Thoracic aorta (tissue), 2 donors: ENCODE results near the gene CFHR2. TPM values are rescaled to one million over a fixed set of nuclear protein-coding genes. Genes with fewer than 3 reads are reported as not detected.
"Not testable (repeated sequence)": the region's sequence is repeated elsewhere in the genome, so short reads cannot be mapped to it uniquely, and the experiment has no call there.

Experiments used
- ATAC-seq: fragments of 150-250 bp; one replicate; pipeline ENCODE4 v1.8.0; 2017; ENCODE audit warnings: low read depth; ENCODE audit not compliant: insufficient number of reproducible peaks, low FRiP score
- DNase-seq: peaks from one replicate; pipeline ENCODE4 v3.0.0-alpha.2; 2020; ENCODE audit warnings: low spot score
- H3K27ac ChIP-seq, 2 donors: fragments of 200-600 bp; sonication (generic); 1 replicate in 1 of 2; 2 replicates in 1 of 2; pipeline ENCODE4 v1.5.1; 2016; ENCODE audit warnings: mild to moderate bottlenecking in 2 of 2, moderate library complexity in 2 of 2
- H3K27me3 ChIP-seq: fragments of 200-600 bp; sonication (generic); replicated peaks from 2 replicates; pipeline ENCODE4 v1.6.0; 2016; ENCODE audit warnings: mild to moderate bottlenecking; ENCODE audit not compliant: insufficient read depth
- H3K36me3 ChIP-seq: fragments of 200-600 bp; sonication (generic); one replicate; pipeline ENCODE4 v1.5.1; 2016
- H3K4me1 ChIP-seq, 2 donors: fragments of 200-600 bp; sonication (generic); 1 replicate in 1 of 2; 2 replicates in 1 of 2; pipeline versions ENCODE4 v1.5.1 to v1.6.0; 2016; ENCODE audit warnings: low read depth in 2 of 2, mild to moderate bottlenecking in 1 of 2; ENCODE audit not compliant: control insufficient read depth in 1 of 2
- H3K4me3 ChIP-seq: fragments of 200-600 bp; sonication (generic); 2 replicates; pipeline ENCODE4 v1.5.1; 2016; ENCODE audit warnings: mild to moderate bottlenecking
- H3K9me3 ChIP-seq: fragments of 200-600 bp; sonication (generic); 2 replicates; pipeline ENCODE4 v1.5.1; 2016
- CTCF ChIP-seq: fragments of 200-600 bp; sonication (generic); IDR thresholded peaks from one replicate; pipeline ENCODE4 v1.5.1; 2019; ENCODE audit warnings: antibody characterized with exemption
- total RNA-seq, 2 donors: library from RNA; depleted of rRNA; stranded (reverse); fragments of >200 nt; gene quantifications; one replicate each; pipeline versions ENCODE4 v1.1.0 to v1.2.3, GENCODE V29; 2016

Gene CFHR2
- total RNA-seq, 2 donors from 2014 or later = not detected

DNA sequence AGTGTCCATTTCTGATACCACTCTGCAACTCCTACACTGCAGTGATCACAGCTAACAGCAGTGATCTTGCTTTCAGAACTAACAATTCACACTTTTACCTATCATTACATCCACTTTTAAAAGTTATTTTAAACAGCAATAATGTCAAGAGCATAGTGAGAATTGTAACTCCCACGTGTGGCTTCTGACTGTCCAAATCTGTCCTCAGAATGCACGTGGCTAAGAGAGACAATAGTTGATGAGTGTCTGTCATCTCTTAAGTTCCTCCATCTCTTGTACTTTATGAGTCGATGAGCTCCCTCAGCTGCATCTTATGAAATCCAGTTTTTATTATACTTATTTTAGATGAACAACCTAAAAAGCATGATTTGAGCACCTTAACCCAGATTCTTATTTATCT is 17.3 kb downstream of the CFHR2 start:
- H3K4me3 ChIP-seq = no peak overlapping the region
- H3K9me3 ChIP-seq = no peaks in the 10 kb centered on the region
- H3K27ac ChIP-seq = no peak overlapping the region
- no peaks in the 10 kb centered on the region for H3K4me1 ChIP-seq
- no peak for DNase-seq
- no peaks in the 10 kb centered on the region for H3K27me3 ChIP-seq
- ATAC-seq = no peak
- TF ChIP-seq CTCF = no peak
- no peaks in the 10 kb centered on the region for H3K36me3 ChIP-seq

- Histone ChIP-seq H3K27ac (no peak overlapping the region), H3K9me3 (no peaks in the 10 kb centered on the region), H3K36me3 (no peaks in the 10 kb centered on the region), H3K27me3 (no peaks in the 10 kb centered on the region), H3K4me3 (no peak overlapping the region), H3K4me1 (no peaks in the 10 kb centered on the region)
- DNase-seq = no peak
- TF ChIP-seq CTCF = no peak
- no peak for ATAC-seq
Observed at GRCh38 chr1:196970182-196970581, 26.6 kb downstream of the CFHR2 start.

- no peaks in the 10 kb centered on the region for H3K9me3 ChIP-seq
- DNase-seq = no peak
- no peaks in the 10 kb centered on the region for H3K4me1 ChIP-seq
- no peaks in the 10 kb centered on the region for H3K36me3 ChIP-seq
- no peak for TF ChIP-seq CTCF
- H3K4me3 ChIP-seq = no peak overlapping the region
- no peaks in the 10 kb centered on the region for H3K27me3 ChIP-seq
- no peak for ATAC-seq
- H3K27ac ChIP-seq = no peak overlapping the region
Observed at GRCh38 chr1:196976278-196976677, 32.7 kb downstream of the CFHR2 start.

DNA sequence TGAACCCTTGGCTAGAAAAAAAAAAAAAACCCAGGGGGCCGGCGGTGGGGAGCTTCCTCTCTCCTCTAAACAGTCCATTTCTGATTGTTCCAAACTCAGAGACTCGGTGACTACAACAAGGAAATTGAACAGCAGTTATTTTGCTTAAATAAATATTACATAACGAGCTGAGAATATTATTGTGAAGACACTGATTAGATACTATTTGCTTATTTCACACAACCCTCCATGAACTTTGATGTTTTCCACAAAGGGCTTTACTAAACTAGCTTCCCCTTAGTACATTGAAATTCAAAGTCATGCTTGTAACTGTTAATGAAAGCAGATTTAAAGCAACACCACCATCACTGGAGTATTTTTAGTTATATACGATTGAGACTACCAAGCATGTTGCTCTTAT is 33.7 kb downstream of the CFHR2 start, which contains the start of gene CFHR5:
Gene CFHR5 (plus strand): TSS at position 279 of the 400 bp plus-strand sequence. CDS start 109 bp downstream, at position 388.
- ATAC-seq = no peak
- no peak for TF ChIP-seq CTCF

DNA sequence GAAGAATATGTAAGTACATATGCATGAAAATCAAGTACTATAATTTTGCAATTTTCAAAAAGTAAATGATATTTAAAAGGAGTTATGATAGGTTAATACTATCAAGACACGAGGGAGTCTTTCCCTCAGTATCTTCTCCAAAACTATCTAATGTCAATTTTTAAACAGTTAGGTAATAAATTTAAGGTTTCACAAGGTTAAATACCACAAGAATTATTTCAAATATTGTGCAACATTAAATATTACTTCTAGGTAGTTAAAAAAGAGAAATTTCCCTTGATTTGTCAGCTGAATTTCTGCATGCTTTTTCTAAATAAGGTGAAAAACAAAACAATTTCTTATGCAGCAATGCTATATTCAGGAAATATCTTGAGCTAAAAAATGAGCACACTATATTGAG is 37.3 kb downstream of the CFHR2 start:
- no peaks in the 10 kb centered on the region for H3K27me3 ChIP-seq
- no peak overlapping the region for H3K4me3 ChIP-seq
- ATAC-seq (no peak), DNase-seq (no peak)
- H3K27ac ChIP-seq = no peak overlapping the region
- H3K9me3 ChIP-seq = no peaks in the 10 kb centered on the region
- H3K4me1 ChIP-seq = no peaks in the 10 kb centered on the region
- no peak for TF ChIP-seq CTCF
- H3K36me3 ChIP-seq = no peaks in the 10 kb centered on the region

More for the DNA sequence above, 33.7 kb downstream of the CFHR2 start, which contains the start of gene CFHR5:
- no peak for DNase-seq
- no peak within 1 kb of the TSS for H3K4me3 ChIP-seq
- no peak within 1 kb of the TSS for H3K27ac ChIP-seq
- H3K4me1 ChIP-seq = no peaks in the 10 kb centered on the region
- no peaks in the 10 kb centered on the region for H3K27me3 ChIP-seq
- H3K36me3 ChIP-seq = no peaks in the 10 kb centered on the region
- no peaks in the 10 kb centered on the region for H3K9me3 ChIP-seq

DNA sequence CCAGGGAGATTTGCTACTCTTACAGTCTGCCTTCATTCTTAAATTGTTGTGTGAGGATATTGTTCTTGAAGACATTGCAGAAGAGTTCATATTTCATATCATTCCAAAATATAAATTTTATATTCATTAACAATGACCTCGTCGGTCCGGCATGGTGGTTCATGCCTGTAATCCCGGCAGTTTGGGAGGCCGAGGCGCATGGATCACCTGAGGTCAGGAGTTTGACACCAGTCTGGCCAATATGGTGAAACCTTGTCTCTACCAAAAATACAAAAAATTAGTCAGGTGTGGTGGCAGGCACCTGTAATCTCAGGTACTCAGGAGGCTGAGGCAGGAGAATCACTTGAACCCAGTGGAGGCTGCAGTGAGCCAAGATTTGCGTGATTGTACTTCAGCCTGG is 38.7 kb downstream of the CFHR2 start:
- H3K4me1 ChIP-seq, H3K27me3 ChIP-seq, H3K27ac ChIP-seq, H3K4me3 ChIP-seq, H3K9me3 ChIP-seq, H3K36me3 ChIP-seq, DNase-seq, ATAC-seq: not testable (repeated sequence)

DNA sequence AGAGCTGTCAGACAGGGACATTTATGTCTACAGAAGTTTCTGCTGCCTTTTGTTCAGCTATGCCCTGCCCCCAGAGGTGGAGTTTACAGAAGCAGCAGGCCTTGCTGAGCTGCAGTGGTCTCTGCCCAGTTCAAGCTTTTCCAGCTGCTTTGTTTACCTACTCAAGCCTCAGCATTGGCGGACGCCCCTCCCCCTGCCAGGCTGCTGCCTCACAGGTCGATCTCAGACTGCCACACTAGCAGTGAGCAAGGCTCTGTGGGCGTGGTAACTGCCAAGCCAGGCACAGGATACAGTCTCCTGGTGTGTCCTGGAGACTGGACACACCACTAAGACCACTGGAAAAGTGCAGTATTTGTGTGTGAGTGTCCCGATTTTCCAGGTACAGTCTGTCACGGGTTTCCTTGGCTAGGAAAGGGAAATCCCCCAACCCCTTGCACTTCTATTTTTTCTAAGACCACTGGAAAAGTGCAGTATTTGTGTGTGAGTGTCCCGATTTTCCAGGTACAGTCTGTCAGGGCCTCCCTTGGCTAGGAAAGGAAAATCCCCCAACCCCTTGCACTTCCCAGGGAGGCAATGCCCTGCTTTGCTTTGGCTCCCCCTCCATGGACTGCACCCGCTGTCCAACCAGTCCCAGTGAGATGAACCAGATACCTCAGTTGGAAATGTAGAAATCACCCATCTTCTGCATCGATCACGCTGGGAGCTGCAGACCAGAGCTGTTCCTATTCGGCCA is 48.5 kb downstream of the CFHR2 start:
- H3K27me3 ChIP-seq, H3K36me3 ChIP-seq, H3K9me3 ChIP-seq, H3K27ac ChIP-seq, ATAC-seq, DNase-seq, H3K4me3 ChIP-seq, H3K4me1 ChIP-seq: not testable (repeated sequence)
